ENCODE results near the gene FOXI1.

FOXI1 gene

GRCh38 chr5:170115925-170116324 lies 10.2 kb downstream of the FOXI1 start (continued):
- no peak for TF ChIP-seq CREB5 (CRISPR knock-in tag; IDR thresholded peaks at IDR 0.05; ENCODE audit: low read depth)
- no peak for TF ChIP-seq CSRNP3 (CRISPR knock-in tag; IDR thresholded peaks at IDR 0.05)
- TF ChIP-seq ZFP3 (CRISPR knock-in tag; IDR thresholded peaks at IDR 0.05), result no peak
- no peak for TF ChIP-seq ESRRG (CRISPR knock-in tag; IDR thresholded peaks at IDR 0.05)

GRCh38 chr5:170117736-170118135 lies 12.0 kb downstream of the FOXI1 start:
- ATAC-seq, result no peak
- TF ChIP-seq ZNF565 (CRISPR knock-in tag; conservative IDR thresholded peaks at IDR 0.05; ENCODE audit: low read depth) (no peak), POU6F1 (CRISPR knock-in tag; IDR thresholded peaks at IDR 0.05; ENCODE audit: borderline replicate concordance, low read depth) (no peak), ZFP3 (CRISPR knock-in tag; IDR thresholded peaks at IDR 0.05) (no peak), ZNF8 (CRISPR knock-in tag; IDR thresholded peaks at IDR 0.05) (no peak), BACH2 (CRISPR knock-in tag; IDR thresholded peaks at IDR 0.05; ENCODE audit: borderline replicate concordance) (no peak), CREB5 (CRISPR knock-in tag; IDR thresholded peaks at IDR 0.05; ENCODE audit: low read depth) (no peak), OSR1 (CRISPR knock-in tag; IDR thresholded peaks at IDR 0.05) (no peak), CSDC2 (CRISPR knock-in tag; IDR thresholded peaks at IDR 0.05) (no peak), ZC3H10 (CRISPR knock-in tag; IDR thresholded peaks at IDR 0.05) (no peak), ZFP30 (CRISPR knock-in tag; IDR thresholded peaks at IDR 0.05) (no peak), ESRRG (CRISPR knock-in tag; IDR thresholded peaks at IDR 0.05) (no peak), RARB (CRISPR knock-in tag; IDR thresholded peaks at IDR 0.05) (no peak), PPARA (CRISPR knock-in tag; IDR thresholded peaks at IDR 0.05; ENCODE audit: borderline replicate concordance) (no peak), ZNF70 (CRISPR knock-in tag; IDR thresholded peaks at IDR 0.05) (no peak), TOX (CRISPR knock-in tag; IDR thresholded peaks at IDR 0.05; ENCODE audit: borderline replicate concordance) (no peak), TCF4 (CRISPR knock-in tag; IDR thresholded peaks at IDR 0.05; ENCODE audit: borderline replicate concordance) (no peak), CSRNP3 (CRISPR knock-in tag; IDR thresholded peaks at IDR 0.05) (no peak)
- TF ChIP-seq, protein P1, sequence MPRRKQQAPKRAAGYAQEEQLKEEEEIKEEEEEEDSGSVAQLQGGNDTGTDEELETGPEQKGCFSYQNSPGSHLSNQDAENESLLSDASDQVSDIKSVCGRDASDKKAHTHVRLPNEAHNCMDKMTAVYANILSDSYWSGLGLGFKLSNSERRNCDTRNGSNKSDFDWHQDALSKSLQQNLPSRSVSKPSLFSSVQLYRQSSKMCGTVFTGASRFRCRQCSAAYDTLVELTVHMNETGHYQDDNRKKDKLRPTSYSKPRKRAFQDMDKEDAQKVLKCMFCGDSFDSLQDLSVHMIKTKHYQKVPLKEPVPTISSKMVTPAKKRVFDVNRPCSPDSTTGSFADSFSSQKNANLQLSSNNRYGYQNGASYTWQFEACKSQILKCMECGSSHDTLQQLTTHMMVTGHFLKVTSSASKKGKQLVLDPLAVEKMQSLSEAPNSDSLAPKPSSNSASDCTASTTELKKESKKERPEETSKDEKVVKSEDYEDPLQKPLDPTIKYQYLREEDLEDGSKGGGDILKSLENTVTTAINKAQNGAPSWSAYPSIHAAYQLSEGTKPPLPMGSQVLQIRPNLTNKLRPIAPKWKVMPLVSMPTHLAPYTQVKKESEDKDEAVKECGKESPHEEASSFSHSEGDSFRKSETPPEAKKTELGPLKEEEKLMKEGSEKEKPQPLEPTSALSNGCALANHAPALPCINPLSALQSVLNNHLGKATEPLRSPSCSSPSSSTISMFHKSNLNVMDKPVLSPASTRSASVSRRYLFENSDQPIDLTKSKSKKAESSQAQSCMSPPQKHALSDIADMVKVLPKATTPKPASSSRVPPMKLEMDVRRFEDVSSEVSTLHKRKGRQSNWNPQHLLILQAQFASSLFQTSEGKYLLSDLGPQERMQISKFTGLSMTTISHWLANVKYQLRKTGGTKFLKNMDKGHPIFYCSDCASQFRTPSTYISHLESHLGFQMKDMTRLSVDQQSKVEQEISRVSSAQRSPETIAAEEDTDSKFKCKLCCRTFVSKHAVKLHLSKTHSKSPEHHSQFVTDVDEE (CRISPR knock-in tag; IDR thresholded peaks at IDR 0.05), result no peak
- TF ChIP-seq, protein P2, sequence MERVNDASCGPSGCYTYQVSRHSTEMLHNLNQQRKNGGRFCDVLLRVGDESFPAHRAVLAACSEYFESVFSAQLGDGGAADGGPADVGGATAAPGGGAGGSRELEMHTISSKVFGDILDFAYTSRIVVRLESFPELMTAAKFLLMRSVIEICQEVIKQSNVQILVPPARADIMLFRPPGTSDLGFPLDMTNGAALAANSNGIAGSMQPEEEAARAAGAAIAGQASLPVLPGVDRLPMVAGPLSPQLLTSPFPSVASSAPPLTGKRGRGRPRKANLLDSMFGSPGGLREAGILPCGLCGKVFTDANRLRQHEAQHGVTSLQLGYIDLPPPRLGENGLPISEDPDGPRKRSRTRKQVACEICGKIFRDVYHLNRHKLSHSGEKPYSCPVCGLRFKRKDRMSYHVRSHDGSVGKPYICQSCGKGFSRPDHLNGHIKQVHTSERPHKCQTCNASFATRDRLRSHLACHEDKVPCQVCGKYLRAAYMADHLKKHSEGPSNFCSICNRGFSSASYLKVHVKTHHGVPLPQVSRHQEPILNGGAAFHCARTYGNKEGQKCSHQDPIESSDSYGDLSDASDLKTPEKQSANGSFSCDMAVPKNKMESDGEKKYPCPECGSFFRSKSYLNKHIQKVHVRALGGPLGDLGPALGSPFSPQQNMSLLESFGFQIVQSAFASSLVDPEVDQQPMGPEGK (CRISPR knock-in tag; IDR thresholded peaks at IDR 0.05; ENCODE audit: borderline replicate concordance), result no peak
